HG03039 (cell line): ENCODE data around the gene DRC1.

Experiments
- ATAC-seq: cut with Tn5 transposase; IDR thresholded peaks from one replicate; pipeline ENCODE4 v1.9.1; 2021; ENCODE audit warnings: mild to moderate bottlenecking, moderate library complexity; ENCODE audit not compliant: unreplicated experiment

The DRC1 gene

GRCh38 chr2:26442301-26442700, 40.6 kb downstream of the DRC1 start:
- ATAC-seq: no peak

- no peak for ATAC-seq
Measured at GRCh38 chr2:26442707-26443106, 41.0 kb downstream of the DRC1 start.

DNA sequence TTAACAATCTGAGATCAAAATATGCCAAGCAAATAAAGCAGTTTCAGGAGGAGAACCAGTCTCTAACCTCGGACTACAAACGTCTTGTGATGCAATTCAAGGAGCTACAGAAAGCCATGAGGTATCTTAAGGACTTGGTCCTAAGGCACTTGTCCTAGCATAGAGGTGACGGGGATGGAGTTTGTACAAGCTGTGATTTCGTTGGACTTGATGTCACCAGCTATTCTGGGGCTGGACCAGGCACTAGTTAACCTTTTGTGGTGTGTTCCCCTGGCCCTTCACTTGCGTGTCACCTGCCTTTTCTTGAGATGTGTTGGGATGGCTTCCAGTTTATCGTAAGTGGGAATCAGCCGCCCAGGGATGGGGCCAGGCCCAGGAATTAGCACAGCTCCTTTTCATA, 42.5 kb downstream of the DRC1 start:
- ATAC-seq: no peak

DNA sequence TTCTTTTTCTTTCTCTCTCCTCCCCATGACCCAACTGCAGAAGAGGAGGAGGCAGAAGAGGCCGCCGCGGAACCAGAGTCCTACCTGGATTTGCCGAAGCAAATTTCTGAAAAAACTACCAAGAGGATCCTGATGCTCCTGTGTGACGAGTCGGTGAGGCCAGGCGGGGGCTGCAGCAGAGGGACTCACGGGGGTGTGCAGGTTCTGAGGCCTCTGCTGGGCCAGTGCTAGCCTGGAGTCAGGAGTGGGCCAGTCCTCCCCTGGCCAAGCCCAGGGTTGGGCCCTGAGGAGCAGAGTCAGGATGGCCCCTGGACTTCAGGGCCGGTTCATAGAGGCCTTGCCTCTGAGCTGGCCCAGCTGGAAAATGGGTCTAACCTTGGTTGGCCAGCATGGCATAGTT, 46.9 kb downstream of the DRC1 start:
- ATAC-seq: no peak

DNA sequence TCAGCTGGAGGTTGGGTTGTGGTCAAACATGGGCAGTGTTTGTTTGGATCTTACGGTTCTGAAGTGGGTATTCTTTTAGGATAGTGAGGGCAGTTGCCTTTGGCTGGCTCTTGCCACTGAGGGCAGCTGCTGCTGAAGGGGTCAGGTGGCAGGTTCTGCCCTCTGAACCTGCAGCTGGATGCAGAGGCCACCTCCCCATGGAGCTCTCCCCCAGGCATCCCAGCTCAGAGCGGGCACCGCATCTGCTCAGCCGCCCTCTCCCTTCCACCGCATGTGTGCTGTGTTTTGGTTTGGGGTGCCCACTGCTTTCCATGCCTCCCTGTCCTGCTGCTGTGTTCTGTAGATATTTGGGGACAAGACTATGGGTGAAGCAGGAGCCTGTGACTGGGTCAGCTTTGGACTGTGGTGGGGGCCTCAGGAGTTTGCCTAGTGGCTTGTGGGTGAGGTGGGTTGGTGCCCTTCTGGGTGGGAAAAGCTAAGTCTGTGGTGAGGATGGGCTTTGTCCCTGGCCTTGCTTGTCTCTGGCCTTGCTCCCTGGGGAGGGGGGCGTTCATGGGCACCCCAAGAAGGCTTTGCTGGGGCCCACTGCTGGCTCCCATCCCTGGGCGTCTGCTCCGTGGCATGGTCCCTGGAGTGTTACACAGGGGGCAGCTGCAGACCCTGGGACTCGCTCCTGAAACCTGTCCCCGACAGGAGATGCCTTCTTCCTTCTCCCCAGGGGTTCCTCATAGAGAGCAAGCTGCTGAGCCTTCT, 47.7 kb downstream of the DRC1 start:
- no peak for ATAC-seq

DNA sequence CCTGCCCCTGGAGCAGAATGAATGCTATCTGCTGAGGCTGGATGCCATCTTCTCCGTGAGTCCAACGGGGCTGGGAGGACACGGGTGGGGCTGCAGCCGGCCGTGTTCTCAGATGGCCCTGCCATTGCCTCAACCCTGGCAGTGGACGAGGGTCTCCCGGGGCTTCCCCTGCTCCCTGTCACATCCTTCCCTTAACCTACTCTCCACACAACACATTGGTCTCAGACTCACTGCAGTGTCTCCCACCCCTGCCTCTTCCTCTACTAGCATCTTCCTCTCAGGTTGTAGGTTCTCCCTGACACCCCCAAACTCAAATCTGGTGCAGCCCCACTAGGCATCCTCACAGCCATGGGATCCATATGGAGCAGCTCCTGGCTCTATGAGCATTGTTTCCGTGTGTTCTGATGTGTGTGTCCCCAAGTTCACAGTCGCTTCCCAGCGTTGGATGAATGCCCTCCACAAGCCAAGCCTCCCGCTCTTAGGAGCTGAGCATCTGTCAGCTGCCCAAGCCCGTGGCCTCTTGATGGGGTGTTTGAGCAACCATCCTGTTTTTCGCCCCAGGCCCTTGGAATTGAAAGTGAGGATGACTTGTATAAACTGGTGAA, 48.4 kb downstream of the DRC1 start:
- ATAC-seq: no peak

- ATAC-seq: no peak
Measured at GRCh38 chr2:26451700-26452099, 50.0 kb downstream of the DRC1 start.

- ATAC-seq: no peak
Measured at GRCh38 chr2:26453421-26454329, 52.0 kb downstream of the DRC1 start.

DNA sequence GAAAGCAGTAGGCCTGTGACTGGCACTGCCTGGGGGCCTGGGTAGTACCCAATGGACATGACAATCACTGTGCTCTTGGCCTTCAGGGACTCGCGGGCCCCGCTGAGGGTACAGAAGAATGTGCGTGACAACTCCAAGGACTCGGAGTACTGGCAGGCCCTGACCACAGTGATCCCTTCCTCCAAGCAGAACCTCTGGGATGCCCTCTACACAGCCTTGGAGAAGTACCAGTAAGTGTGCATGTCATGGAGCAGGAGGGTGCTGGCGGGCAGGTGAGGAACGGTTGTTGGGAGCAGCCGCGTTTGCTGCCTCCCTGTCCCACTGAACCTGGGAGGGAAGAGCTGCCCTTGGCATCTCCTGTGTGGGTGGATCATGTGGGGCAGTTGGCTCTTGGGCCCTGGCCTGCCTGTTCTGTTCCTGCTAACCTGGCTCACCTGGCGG, 52.9 kb downstream of the DRC1 start:
- ATAC-seq: no peak

DNA sequence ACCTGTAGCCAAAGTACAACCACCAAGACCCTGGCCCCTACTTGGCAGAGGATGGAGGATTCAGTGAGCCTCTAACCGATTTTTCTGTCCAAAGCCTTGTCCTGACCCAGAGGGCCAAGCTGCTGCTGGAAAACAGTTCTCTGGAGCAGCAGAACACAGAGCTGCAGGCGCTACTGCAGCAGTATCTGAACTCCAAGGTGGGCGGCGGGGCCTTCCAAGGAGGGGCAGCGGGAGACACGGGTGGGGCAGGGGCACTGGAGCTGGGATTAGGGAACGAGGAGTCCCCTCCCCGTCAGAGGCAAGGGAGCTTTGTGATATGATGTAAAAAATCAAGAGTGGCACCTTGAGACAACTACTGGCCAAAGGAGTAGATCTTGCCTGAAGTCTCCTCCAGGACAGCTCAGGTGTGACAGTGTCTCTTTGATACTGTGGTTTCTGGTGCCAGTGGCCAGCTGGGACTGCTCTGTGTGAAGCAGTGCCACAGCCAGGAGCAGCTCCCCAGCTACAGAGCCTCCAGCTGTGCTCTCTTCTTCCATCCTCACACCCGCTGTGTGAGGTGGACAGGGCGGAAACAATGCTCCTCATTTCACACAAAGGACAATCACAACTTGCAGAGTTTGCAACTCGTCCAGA, 53.4 kb downstream of the DRC1 start:
- no peak for ATAC-seq

- ATAC-seq: no peak
Measured at GRCh38 chr2:26455670-26456439, 54.1 kb downstream of the DRC1 start.

DNA sequence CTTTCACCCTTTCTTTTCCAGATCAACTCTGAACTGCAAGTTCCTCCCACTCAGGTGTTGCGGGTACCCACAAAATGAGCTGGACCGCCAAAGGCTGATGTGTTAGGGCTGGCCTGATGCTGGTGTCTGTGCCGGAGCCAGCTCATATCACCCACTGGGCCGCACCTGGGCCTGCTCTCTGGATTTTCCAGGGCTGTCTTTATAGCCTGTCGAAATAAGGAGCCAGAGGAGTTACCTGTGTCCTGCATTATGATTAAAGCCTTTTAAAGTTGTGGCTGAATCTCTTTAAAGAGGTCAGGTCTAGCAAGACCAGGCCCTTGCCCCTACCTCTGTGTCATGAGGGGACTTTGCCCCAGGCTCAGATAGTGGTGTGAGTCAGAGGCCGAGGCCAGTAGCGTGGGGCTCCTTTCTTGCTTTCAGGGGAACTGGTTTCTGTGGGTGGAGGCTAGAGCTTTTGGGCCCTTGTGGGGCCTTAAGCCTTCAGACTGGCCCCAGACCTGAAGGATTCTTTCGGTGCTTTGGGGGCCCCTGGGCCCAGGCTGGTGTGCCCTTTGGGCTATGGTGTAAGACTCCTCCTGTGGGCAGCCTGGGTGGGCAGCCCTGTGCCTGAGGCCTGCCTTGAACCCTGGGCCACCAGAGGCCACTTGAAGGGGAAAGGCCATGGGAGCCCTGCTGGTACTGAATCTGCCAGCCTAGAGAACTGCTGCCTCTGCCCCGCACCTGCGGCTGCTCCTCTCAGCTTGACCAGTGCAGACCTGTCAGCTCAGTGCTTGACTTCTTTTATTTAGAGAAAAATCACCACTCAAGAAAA, 54.9 kb downstream of the DRC1 start:
- no peak for ATAC-seq

- no peak for ATAC-seq
Measured at GRCh38 chr2:26457251-26457666, 55.5 kb downstream of the DRC1 start.

GRCh38 chr2:26457695-26458364, 56.1 kb downstream of the DRC1 start:
- ATAC-seq: no peak

DNA sequence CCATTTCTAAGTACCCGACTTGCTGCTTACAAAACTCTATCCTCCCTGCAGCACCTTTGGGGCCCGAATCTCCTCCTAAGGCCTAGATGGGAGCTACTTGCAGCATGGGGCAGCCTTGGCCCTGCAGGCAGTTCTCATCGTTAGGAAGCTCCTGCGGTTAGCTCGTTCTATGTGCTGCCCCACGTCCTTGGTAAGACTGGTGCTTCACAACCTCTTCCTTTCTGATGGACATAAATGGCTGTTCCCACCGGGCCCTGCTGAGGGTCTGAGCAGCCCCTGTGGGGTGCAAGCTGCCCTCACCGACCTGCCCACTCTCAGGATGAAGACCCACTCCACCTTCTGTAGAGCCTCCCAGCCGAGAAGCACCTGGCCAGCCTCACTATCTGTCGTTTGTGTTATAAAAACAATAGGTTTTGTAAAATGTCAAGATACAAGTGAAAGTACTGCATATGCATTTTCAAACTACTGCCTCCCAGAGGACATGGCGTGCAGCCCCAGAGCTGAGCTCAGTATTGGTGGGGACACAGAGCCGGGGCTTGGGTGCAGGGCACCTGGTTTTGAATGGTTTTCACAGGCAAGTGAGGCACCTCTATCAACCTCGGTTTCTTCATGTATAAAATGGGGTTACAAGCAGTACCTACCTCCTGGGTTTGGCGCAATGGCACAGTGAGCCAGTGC, 56.8 kb downstream of the DRC1 start:
- ATAC-seq: no peak

DNA sequence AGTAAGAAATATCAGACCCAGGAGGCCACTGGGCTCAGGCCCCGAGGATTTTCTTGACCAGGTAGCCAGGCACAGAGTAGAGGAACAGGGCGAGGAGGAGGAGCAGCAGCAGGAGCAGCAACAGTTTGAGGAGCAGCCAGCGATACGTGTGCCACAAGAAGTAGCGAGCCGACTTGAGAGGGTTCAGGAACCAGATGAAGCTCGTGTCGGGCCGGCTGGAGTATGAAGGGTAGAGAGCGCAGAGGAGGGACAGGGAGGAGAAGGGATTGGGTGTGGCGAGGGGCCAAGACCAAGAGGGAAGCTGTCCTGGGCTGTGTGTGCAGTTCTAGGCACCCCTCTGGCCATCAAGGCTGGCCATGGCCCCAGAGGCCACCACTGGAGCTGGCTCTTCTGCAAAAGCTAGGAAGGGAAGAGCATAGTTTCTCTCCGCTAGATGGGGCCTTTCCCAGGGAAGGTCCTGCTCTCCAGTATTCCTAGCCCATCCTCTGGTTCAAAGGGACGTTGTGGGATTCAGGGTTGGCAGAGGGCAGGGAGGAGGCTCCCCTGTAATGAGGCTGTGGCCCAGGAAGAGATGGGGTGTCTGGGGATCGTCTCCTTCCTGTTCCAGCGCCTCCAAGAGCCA, 58.4 kb downstream of the DRC1 start:
- ATAC-seq: no peak

DNA sequence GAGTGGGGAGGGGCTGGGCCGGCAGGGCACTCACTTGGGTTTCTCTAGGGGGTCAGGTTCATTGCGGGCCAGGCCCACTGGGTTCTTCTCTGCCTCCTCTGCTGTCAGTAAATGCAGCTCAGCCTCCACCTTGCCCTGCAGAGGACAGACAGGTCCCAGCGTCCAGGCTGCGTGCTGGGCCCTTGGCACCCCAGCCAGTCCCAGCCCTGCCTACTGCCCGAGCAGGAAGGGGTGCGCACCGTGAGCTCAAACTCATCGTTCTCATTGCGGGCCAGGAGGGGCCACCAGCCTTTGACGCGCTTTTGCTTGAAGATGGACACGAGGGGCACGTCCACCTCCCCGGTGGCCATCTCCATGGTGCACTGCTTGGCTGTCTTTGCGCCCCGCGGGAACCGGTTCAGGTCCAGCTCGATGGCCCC, 58.9 kb downstream of the DRC1 start:
- no peak for ATAC-seq

DNA sequence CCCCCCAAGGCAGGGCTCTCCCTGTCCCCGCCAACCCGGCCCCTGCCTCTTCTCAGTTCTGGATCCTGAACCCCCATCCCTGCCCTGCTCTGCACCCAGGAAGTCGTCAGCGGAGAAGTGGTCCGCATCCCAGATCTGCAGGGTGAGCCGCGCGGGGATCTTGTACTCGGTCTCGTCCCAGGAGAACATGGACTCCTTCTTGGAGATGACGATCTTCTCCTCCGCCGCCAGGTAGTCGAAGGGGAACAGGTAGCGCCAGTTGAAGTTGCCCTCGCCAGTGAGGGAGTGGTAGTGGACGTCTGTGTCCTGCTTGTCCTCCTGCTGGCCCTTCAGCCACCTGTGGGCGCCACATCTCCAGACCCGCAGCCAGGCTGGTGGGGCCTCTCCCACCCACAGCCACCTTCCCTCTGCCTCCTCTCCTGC, 59.9 kb downstream of the DRC1 start:
- no peak for ATAC-seq
